Neutrophil (primary cell): ENCODE results near the gene PTPN23.

Experiments
- H3K27ac ChIP-seq: fragments of 200-600 bp; sonication (generic); 2 replicates; pipeline ENCODE4 v1.5.1; 2016; ENCODE audit warnings: mild to moderate bottlenecking, moderate library complexity
- H3K27me3 ChIP-seq: fragments of 200-600 bp; sonication (generic); 2 replicates; pipeline ENCODE4 v1.6.0; 2016; ENCODE audit warnings: mild to moderate bottlenecking
- H3K36me3 ChIP-seq: fragments of 200-600 bp; sonication (generic); 2 replicates; pipeline ENCODE4 v1.5.1; 2017
- H3K4me1 ChIP-seq, 2 experiments: fragments of 200-600 bp in 1 of 2; sonication (generic) in 1 of 2; 1 replicate in 1 of 2; 2 replicates in 1 of 2; pipeline versions ENCODE4 v1.5.1 to v1.6.1; 2013 to 2016; ENCODE audit warnings: low read depth in 1 of 2, low read length in 1 of 2, mild to moderate bottlenecking in 1 of 2, moderate library complexity in 1 of 2; ENCODE audit not compliant: control insufficient read depth in 1 of 2, insufficient read depth in 1 of 2
- H3K4me3 ChIP-seq, 2 experiments: fragments of 200-600 bp in 1 of 2; sonication (generic) in 1 of 2; 1 replicate in 1 of 2; 2 replicates in 1 of 2; pipeline ENCODE4 v1.5.1; 2013 to 2016; ENCODE audit warnings: low read depth in 1 of 2, low read length in 1 of 2, mild to moderate bottlenecking in 1 of 2, moderate library complexity in 1 of 2
- H3K9me3 ChIP-seq: fragments of 200-600 bp; sonication (generic); 2 replicates; pipeline ENCODE4 v1.5.1; 2016
- TF ChIP-seq, protein P1 (sequence below): fragments of 200-600 bp; sonication (generic); IDR thresholded peaks from 2 replicates; pipeline ENCODE4 v1.5.1; 2016; ENCODE audit warnings: antibody characterized with exemption

PTPN23 gene

DNA sequence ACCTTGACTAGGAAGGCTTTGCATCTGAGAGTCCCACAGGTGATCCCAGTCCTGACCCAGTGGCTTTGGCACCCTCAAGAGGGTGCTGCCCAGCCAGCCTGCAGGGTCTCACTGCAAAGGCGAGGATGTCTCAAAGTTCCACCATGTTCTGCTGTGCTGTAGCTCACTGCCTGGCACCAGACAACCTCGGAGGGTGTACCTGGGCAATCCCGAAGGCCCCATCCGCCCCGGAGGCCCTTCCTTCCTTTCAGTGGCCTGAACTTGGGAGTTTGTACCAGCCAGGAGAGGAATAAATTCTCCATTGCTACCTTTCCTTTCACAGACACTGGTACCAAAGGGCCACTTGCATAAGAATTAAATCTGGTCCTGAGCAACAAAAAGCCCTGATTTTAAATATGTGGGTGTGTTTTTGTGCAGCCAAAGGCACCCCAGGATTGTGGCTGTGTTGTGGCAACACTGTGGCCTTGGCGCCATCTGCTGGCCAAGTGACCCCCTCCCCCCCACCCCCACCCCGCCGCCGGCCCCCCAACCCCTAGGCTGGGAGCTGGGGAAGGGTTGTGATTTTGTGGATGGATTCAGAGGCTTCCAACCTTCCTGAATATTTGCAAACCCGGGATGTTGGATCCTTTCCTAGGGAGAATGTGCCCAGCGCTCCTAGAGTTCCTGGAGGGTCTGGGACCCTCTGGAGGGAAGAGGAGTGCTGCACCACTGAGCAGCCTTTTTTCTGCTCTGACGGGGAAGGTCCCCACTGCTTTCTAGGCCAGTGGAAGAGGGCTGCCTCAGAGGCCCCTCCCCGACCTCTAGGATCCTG lies 9.7 kb upstream of the PTPN23 start:
- H3K4me1 ChIP-seq, result peaks cover 72 to 73% of the 10 kb centered on the region in 2 experiments
- peak overlapping the region; percentile 78 for H3K27ac ChIP-seq

DNA sequence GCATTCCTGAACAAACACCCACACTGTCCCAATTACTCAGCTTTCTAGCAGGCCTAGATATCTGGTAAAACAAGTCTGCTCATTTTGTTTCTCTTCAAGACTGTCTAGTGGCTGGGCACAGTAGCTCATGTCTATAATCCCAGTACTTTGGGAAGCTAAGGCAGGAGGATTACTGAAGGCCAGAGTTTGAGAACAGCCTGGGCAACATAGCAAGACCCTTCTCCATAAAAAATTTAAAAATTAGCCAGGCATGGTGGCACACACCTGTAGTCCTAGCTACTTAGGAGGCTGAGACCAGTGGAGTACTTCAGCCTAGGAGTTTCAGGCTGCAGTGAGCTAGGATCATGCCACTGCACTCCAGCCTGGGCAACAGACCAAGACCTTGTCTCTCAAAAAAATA lies 6.2 kb upstream of the PTPN23 start:
- Histone ChIP-seq H3K9me3 (no peaks in the 10 kb centered on the region), H3K27me3 (no peaks in the 10 kb centered on the region), H3K27ac (no peak overlapping the region), H3K4me1 (peaks cover 61 to 63% of the 10 kb centered on the region in 2 experiments), H3K36me3 (no peaks in the 10 kb centered on the region), H3K4me3 (no peak overlapping the region)
- TF ChIP-seq, protein P1, sequence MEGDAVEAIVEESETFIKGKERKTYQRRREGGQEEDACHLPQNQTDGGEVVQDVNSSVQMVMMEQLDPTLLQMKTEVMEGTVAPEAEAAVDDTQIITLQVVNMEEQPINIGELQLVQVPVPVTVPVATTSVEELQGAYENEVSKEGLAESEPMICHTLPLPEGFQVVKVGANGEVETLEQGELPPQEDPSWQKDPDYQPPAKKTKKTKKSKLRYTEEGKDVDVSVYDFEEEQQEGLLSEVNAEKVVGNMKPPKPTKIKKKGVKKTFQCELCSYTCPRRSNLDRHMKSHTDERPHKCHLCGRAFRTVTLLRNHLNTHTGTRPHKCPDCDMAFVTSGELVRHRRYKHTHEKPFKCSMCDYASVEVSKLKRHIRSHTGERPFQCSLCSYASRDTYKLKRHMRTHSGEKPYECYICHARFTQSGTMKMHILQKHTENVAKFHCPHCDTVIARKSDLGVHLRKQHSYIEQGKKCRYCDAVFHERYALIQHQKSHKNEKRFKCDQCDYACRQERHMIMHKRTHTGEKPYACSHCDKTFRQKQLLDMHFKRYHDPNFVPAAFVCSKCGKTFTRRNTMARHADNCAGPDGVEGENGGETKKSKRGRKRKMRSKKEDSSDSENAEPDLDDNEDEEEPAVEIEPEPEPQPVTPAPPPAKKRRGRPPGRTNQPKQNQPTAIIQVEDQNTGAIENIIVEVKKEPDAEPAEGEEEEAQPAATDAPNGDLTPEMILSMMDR, result no peak

More for the DNA sequence above, 9.7 kb upstream of the PTPN23 start:
- no peaks in the 10 kb centered on the region for H3K9me3 ChIP-seq
- no peaks in the 10 kb centered on the region for H3K27me3 ChIP-seq
- no peaks in the 10 kb centered on the region for H3K36me3 ChIP-seq
- H3K4me3 ChIP-seq, result peak overlapping the region in 1 of 2 experiments; percentile 30
- TF ChIP-seq, protein P1, result peak; percentile 63

DNA sequence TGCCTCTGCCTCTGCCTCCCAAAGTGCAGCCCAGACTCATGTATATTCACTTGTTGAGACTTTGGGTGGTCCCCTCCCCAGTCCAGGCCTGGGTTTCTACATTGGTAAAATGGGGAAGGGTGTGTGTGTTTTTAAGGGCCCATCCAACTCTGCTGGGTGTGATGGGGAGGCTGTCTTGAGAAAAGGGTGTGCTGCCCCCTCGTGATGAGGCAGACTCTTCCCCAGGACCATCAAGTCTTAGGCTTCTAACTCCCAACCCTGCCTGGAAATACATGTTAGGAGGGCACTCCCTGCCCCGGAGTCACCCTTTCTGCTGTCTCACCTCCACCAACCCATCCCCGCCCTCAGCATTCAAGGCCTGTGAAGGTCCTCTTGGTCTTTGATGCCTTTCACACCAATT lies 4.4 kb upstream of the PTPN23 start:
- TF ChIP-seq, protein P1, result no peak
- H3K36me3 ChIP-seq, result no peaks in the 10 kb centered on the region
- no peak overlapping the region for H3K4me3 ChIP-seq
- peak overlapping the region; percentile 71 for H3K27ac ChIP-seq
- H3K4me1 ChIP-seq, result peaks cover 53 to 58% of the 10 kb centered on the region in 2 experiments
- H3K9me3 ChIP-seq, result no peaks in the 10 kb centered on the region
- H3K27me3 ChIP-seq, result no peaks in the 10 kb centered on the region

DNA sequence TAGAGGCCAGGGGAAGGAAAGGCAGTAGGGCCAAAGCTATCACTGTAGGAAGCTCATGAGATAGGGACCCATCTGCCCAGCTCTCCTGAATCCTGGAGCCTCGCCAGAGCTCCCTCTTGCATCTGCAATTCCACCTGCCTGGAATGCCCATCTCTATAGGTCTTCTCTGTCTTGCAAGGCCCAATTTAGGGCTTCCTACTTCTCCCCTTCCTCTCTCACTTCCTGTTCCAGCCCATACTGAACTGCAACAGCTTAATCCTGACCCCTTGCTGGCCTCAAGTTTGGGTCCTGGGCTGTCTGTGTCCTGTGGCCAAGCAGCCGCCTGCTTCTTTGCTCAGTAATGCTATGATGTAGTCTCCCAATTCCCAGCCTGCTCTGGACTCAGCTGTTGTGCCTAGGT lies 3.6 kb upstream of the PTPN23 start:
- H3K27ac ChIP-seq, result peak overlapping the region; percentile 71
- no peaks in the 10 kb centered on the region for H3K9me3 ChIP-seq
- H3K36me3 ChIP-seq, result no peaks in the 10 kb centered on the region
- TF ChIP-seq, protein P1, result no peak
- peaks cover 53 to 58% of the 10 kb centered on the region in 2 experiments for H3K4me1 ChIP-seq
- H3K4me3 ChIP-seq, result no peak overlapping the region
- H3K27me3 ChIP-seq, result no peaks in the 10 kb centered on the region

DNA sequence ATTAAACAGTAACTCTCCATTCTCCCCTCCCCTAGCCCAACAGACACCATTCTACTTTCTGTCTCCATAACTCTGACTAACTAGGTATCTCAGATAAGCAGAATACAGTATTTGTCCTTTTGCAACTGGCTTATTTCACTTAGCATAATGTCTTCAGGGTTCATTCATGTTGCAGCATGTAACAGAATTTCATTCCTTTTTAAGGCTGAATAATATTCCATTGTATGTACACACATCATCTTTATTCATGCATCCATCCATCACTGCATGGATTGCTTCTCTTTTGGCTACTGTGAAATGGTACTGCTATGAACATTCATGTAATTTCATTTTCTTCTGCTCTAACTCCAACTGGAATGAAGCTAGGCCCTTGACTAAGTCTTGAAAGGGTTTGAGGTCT lies 2.0 kb upstream of the PTPN23 start:
- Histone ChIP-seq H3K4me1 (peaks cover 42 to 49% of the 10 kb centered on the region in 2 experiments), H3K36me3 (peaks cover 5% of the 10 kb centered on the region), H3K27me3 (no peaks in the 10 kb centered on the region), H3K9me3 (no peaks in the 10 kb centered on the region), H3K27ac (no peak overlapping the region), H3K4me3 (no peak overlapping the region)
- TF ChIP-seq, protein P1, result no peak
